ENCODE measurements around the gene NANOS3. TPM values are rescaled to one million over a fixed set of nuclear protein-coding genes. Genes with fewer than 3 reads are reported as not detected.

NANOS3 gene
- total and polyA plus RNA-seq, 9 of the 15 experiments (the other 6 are each of a cell fraction or from before 2014, with no cell fraction given): not detected

DNA sequence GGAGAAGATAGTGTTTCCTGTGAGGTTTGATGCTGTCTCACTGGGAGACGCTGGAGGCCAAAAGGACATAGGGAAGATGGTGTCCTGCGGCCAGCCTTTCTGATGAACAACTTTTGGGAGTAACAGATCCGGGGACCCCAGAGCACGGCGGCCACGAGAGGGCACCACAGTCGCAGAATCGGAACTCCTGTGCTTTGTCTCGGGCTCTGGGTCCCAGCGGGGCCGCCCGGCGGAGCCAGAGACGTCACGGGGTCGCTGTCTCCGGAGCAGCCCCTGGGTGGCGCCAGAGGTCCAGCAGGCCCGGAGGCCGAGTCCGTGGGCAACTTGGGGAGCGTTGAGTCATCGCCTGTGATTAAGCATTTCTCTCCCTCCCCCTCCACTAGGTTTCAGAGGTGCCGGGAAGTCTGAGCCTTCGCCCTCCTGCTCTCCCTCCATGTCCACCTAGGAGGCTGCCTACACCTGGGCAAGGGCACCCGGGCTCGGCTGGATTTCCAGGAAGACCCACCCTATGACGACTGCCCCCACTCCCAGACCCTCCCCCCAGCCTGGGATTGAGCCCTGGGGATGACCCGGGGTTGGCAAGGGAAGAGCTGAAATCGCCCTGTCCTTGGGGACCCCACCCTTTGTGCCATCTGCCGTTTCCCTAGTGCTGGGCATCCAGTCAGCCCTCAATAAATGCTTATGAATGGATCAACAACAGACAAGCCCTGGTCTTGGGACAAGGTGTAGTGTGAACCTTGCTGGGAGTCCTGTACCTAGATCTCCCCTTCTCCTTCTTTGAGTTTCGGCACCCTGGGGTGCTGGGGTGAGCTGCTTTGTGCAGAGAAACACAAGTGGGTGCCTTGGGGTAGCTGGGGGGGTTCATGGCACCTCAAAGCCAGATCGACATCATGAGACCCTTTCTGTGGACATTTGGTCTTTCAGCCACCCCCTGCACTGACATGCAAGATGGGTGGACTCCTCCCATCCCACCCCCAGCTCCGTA is 3.4 kb downstream of the NANOS3 start (continued):
- TF ChIP-seq LCOR (CRISPR knock-in tag; IDR thresholded peaks at IDR 0.05) (peak; percentile 95), IRF9 (tag; IDR thresholded peaks at IDR 0.05) (no peak), NFIX (CRISPR knock-in tag; IDR thresholded peaks at IDR 0.05; ENCODE audit: low read depth) (no peak), HSF4 (CRISPR knock-in tag; IDR thresholded peaks at IDR 0.05; ENCODE audit: borderline replicate concordance) (no peak), ZNF140 (CRISPR knock-in tag; IDR thresholded peaks at IDR 0.05) (no peak), TGIF2 (CRISPR knock-in tag; IDR thresholded peaks at IDR 0.05) (no peak), BRD4 (IDR thresholded peaks at IDR 0.05) (no peak; the same call in 1 of the 2 replicates), GTF2F1 (IDR thresholded peaks at IDR 0.05; ENCODE audit: low read depth, low read length) (no peak), RAD51 (IDR thresholded peaks at IDR 0.05; ENCODE audit: borderline replicate concordance, low read depth) (peak; percentile 34; the same call in 1 of the 2 replicates), ZNF146 (CRISPR knock-in tag; IDR thresholded peaks at IDR 0.05; ENCODE audit: unreplicated experiment) (no peak), ZNF24 (IDR thresholded peaks at IDR 0.05) (peak; percentile 71; the same call in 1 of the 2 replicates), PML (IDR thresholded peaks at IDR 0.05; ENCODE audit: low read length) (no peak; the same call in 1 of the 2 replicates)
- TF ChIP-seq, protein P1, sequence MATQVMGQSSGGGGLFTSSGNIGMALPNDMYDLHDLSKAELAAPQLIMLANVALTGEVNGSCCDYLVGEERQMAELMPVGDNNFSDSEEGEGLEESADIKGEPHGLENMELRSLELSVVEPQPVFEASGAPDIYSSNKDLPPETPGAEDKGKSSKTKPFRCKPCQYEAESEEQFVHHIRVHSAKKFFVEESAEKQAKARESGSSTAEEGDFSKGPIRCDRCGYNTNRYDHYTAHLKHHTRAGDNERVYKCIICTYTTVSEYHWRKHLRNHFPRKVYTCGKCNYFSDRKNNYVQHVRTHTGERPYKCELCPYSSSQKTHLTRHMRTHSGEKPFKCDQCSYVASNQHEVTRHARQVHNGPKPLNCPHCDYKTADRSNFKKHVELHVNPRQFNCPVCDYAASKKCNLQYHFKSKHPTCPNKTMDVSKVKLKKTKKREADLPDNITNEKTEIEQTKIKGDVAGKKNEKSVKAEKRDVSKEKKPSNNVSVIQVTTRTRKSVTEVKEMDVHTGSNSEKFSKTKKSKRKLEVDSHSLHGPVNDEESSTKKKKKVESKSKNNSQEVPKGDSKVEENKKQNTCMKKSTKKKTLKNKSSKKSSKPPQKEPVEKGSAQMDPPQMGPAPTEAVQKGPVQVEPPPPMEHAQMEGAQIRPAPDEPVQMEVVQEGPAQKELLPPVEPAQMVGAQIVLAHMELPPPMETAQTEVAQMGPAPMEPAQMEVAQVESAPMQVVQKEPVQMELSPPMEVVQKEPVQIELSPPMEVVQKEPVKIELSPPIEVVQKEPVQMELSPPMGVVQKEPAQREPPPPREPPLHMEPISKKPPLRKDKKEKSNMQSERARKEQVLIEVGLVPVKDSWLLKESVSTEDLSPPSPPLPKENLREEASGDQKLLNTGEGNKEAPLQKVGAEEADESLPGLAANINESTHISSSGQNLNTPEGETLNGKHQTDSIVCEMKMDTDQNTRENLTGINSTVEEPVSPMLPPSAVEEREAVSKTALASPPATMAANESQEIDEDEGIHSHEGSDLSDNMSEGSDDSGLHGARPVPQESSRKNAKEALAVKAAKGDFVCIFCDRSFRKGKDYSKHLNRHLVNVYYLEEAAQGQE (IDR thresholded peaks at IDR 0.05; ENCODE audit: borderline replicate concordance): peak; percentile 97
- TF ChIP-seq, protein P1 (CRISPR knock-in tag; IDR thresholded peaks at IDR 0.05; ENCODE audit: low read depth): 0 out of 2 replicates have a peak, but pooled peaks have one; percentile 30
- TF ChIP-seq, protein P2, sequence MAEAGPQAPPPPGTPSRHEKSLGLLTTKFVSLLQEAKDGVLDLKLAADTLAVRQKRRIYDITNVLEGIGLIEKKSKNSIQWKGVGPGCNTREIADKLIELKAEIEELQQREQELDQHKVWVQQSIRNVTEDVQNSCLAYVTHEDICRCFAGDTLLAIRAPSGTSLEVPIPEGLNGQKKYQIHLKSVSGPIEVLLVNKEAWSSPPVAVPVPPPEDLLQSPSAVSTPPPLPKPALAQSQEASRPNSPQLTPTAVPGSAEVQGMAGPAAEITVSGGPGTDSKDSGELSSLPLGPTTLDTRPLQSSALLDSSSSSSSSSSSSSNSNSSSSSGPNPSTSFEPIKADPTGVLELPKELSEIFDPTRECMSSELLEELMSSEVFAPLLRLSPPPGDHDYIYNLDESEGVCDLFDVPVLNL (CRISPR knock-in tag; IDR thresholded peaks at IDR 0.05; ENCODE audit: low read depth): no peak
- TF ChIP-seq, protein P3, sequence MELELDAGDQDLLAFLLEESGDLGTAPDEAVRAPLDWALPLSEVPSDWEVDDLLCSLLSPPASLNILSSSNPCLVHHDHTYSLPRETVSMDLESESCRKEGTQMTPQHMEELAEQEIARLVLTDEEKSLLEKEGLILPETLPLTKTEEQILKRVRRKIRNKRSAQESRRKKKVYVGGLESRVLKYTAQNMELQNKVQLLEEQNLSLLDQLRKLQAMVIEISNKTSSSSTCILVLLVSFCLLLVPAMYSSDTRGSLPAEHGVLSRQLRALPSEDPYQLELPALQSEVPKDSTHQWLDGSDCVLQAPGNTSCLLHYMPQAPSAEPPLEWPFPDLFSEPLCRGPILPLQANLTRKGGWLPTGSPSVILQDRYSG (tag; conservative IDR thresholded peaks at IDR 0.05; ENCODE audit: low read depth): no peak
